HepG2 (cell line): ENCODE measurements around the gene ACSL3. TPM values are rescaled to one million over a fixed set of nuclear protein-coding genes. Genes with fewer than 3 reads are reported as not detected.

Experiments
- CBFB ChIP-seq: sonication (generic); formaldehyde crosslinking; IDR thresholded peaks from 2 replicates; pipeline ENCODE4 v1.4.0; 2020; ENCODE audit warnings: missing genetic modification reagents
- ELF3 ChIP-seq: IDR thresholded peaks from 2 replicates; pipeline ENCODE4 v1.6.1; 2016; ENCODE audit warnings: missing genetic modification reagents, missing compliant biosample characterization
- EP300 ChIP-seq, 3 experiments: sonication (generic) in 1 of 3; formaldehyde crosslinking in 1 of 3; IDR thresholded peaks; 2 replicates each; pipeline versions ENCODE4 v1.5.1 to v1.6.1; 2011 to 2020; ENCODE audit warnings: low read depth in 2 of 3, low read length in 2 of 3, borderline replicate concordance in 1 of 3, improper control_type of control experiment in 1 of 3, mild to moderate bottlenecking in 1 of 3, missing genetic modification reagents in 1 of 3, moderate library complexity in 1 of 3
- GZF1 ChIP-seq: sonication (generic); formaldehyde crosslinking; IDR thresholded peaks from 2 replicates; pipeline ENCODE4 v1.5.1; 2020; ENCODE audit warnings: mild to moderate bottlenecking, missing genetic modification reagents
- ISX ChIP-seq: sonication (generic); formaldehyde crosslinking; conservative IDR thresholded peaks from 2 replicates; pipeline ENCODE4 v1.5.0; 2020; ENCODE audit warnings: missing genetic modification reagents
- MTF2 ChIP-seq: sonication (generic); formaldehyde crosslinking; IDR thresholded peaks from 2 replicates; pipeline ENCODE4 v1.5.0; 2020; ENCODE audit warnings: missing genetic modification reagents, borderline replicate concordance
- POLR2A ChIP-seq, 2 experiments: IDR thresholded peaks; 2 replicates each; pipeline ENCODE4 v1.6.1; 2011; ENCODE audit warnings: low read depth in 2 of 2, low read length in 2 of 2, mild to moderate bottlenecking in 1 of 2, moderate library complexity in 1 of 2; ENCODE audit not compliant: insufficient read depth in 1 of 2
- RBM22 ChIP-seq: fragments of 200-400 bp; formaldehyde crosslinking; optimal IDR thresholded peaks from 2 replicates; pipeline ENCODE3; 2017; ENCODE audit warnings: mild to moderate bottlenecking, low read length, moderate library complexity
- SIN3B ChIP-seq: fragments of 150-350 bp; IDR thresholded peaks from 2 replicates; pipeline ENCODE4 v1.6.1; 2014; ENCODE audit warnings: low read length
- SOX13 ChIP-seq, 3 experiments: fragments of 450-650 bp in 1 of 3; sonication (generic) in 1 of 3; formaldehyde crosslinking in 1 of 3; IDR thresholded peaks in 2 of 3; conservative IDR thresholded peaks in 1 of 3; 2 replicates each; pipeline versions ENCODE4 v1.5.0 to v1.6.1; 2016 to 2020; ENCODE audit warnings: antibody characterized with exemption in 1 of 3, mild to moderate bottlenecking in 1 of 3, missing compliant biosample characterization in 1 of 3, missing genetic modification reagents in 1 of 3, moderate library complexity in 1 of 3
- SOX5 ChIP-seq: IDR thresholded peaks from 2 replicates; pipeline ENCODE4 v1.6.1; 2016; ENCODE audit warnings: borderline replicate concordance
- SP4 ChIP-seq: sonication (generic); formaldehyde crosslinking; IDR thresholded peaks from 2 replicates; pipeline ENCODE4 v1.8.1; 2023; ENCODE audit warnings: mild to moderate bottlenecking, missing genetic modification reagents
- SRY ChIP-seq: sonication (generic); formaldehyde crosslinking; IDR thresholded peaks from 2 replicates; pipeline ENCODE4 v1.8.0; 2022; ENCODE audit warnings: mild to moderate bottlenecking, missing genetic modification reagents
- TBX2 ChIP-seq: sonication (generic); formaldehyde crosslinking; IDR thresholded peaks from 2 replicates; pipeline ENCODE4 v1.5.0; 2020; ENCODE audit warnings: missing genetic modification reagents, mild to moderate bottlenecking, borderline replicate concordance
- THRA ChIP-seq: sonication (generic); formaldehyde crosslinking; IDR thresholded peaks from 2 replicates; pipeline ENCODE4 v1.4.0; 2020; ENCODE audit warnings: missing genetic modification reagents, borderline replicate concordance
- ZFP36 ChIP-seq: fragments of 150-350 bp; IDR thresholded peaks from 2 replicates; pipeline ENCODE4 v1.6.1; 2018; ENCODE audit warnings: borderline replicate concordance, low read length, low read depth; ENCODE audit not compliant: partially characterized antibody
- ZMYM3 ChIP-seq: sonication (generic); formaldehyde crosslinking; IDR thresholded peaks from 2 replicates; pipeline ENCODE4 v1.5.1; 2020; ENCODE audit warnings: mild to moderate bottlenecking, missing genetic modification reagents
- ZNF275 ChIP-seq: sonication (generic); formaldehyde crosslinking; IDR thresholded peaks from 2 replicates; pipeline ENCODE4 v1.8.0; 2022; ENCODE audit warnings: missing genetic modification reagents, mild to moderate bottlenecking, inconsistent platforms, borderline replicate concordance
- ZNF333 ChIP-seq: sonication (generic); formaldehyde crosslinking; IDR thresholded peaks from 2 replicates; pipeline ENCODE4 v1.4.0; 2020; ENCODE audit warnings: mild to moderate bottlenecking, missing genetic modification reagents, borderline replicate concordance
- ZNF530 ChIP-seq: sonication (generic); formaldehyde crosslinking; IDR thresholded peaks from 2 replicates; pipeline ENCODE4 v1.5.0; 2020; ENCODE audit warnings: low read depth, mild to moderate bottlenecking, missing genetic modification reagents
- ZNF550 ChIP-seq: sonication (generic); formaldehyde crosslinking; IDR thresholded peaks from 2 replicates; pipeline ENCODE4 v1.4.0; 2020; ENCODE audit warnings: mild to moderate bottlenecking, missing genetic modification reagents, borderline replicate concordance
- ZNF775 ChIP-seq: sonication (generic); formaldehyde crosslinking; IDR thresholded peaks from 2 replicates; pipeline ENCODE4 v1.4.0; 2020; ENCODE audit warnings: missing genetic modification reagents, mild to moderate bottlenecking, moderate library complexity, borderline replicate concordance
- polyA plus RNA-seq, 8 experiments: library from polyadenylated mRNA; depleted of rRNA in 3 of 8; stranded (reverse) in 7 of 8; unstranded in 1 of 8; fragments of >200 nt; fragmentation: Illumina TruSeq in 4 of 8; extraction: Trizol in 4 of 8; gene quantifications; 2 replicates each; pipeline versions ENCODE4 v1.2.1 to v1.2.3, GENCODE V29; 2011 to 2016; ENCODE audit warnings: low read depth in 4 of 8, missing spikeins in 1 of 8, mixed read lengths in 1 of 8; ENCODE audit not compliant: insufficient read depth in 1 of 8
- total RNA-seq, 5 experiments: library from RNA; depleted of rRNA; stranded (reverse); fragments of >200 nt; fragmentation: Illumina TruSeq; extraction: Trizol; gene quantifications; 2 replicates each; pipeline ENCODE4 v1.2.3, GENCODE V29; 2016; ENCODE audit warnings: low read depth in 1 of 5
- TF ChIP-seq, protein P1 (sequence below): sonication (generic); formaldehyde crosslinking; IDR thresholded peaks from 2 replicates; pipeline ENCODE4 v1.4.0; 2020; ENCODE audit warnings: mild to moderate bottlenecking, missing genetic modification reagents
- TF ChIP-seq, protein P2 (sequence below): IDR thresholded peaks from 2 replicates; pipeline ENCODE4 v1.6.1; 2012; ENCODE audit warnings: inconsistent platforms

ACSL3 gene
- total and polyA plus RNA-seq, 2 of the 13 experiments (the other 11 are each of a cell fraction or from before 2014, with no cell fraction given), result 305 to 365 TPM

DNA sequence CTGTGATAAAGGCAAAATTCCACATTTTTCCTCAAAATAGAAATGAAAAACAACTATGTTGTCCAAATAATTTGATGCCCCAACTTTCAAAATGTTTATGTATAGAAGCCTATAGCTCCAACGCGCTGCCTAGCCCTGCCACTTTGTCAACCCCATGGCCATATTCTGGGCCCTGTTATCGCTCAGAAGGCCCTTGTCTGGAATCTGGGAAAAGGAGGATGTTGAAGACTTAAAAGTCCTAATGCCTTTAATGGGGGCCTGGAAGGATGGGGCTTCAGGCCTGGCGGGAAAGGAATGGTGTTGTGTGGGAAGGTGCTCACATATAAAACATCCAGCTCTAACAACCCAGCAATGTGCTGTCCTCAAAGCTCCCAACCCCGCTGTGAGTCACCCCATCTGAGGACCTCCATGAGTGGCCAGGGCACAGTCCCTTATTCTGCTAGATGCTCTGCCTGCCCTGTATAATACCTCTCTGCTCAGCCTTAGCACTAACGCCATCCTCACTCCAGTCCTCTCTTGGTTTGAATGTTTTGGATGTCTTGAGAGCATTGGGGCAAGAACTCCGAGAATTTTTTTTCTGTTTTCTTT lies 86.0 kb downstream of the ACSL3 start (continued):
- no peak for TF ChIP-seq EP300 (IDR thresholded peaks at IDR 0.05; ENCODE audit: low read depth in 2 of 2, low read length in 2 of 2)
- no peak for TF ChIP-seq EP300 (CRISPR knock-in tag; IDR thresholded peaks at IDR 0.05; ENCODE audit: borderline replicate concordance)
- TF ChIP-seq GZF1 (CRISPR knock-in tag), result no peak
- TF ChIP-seq, protein P1, sequence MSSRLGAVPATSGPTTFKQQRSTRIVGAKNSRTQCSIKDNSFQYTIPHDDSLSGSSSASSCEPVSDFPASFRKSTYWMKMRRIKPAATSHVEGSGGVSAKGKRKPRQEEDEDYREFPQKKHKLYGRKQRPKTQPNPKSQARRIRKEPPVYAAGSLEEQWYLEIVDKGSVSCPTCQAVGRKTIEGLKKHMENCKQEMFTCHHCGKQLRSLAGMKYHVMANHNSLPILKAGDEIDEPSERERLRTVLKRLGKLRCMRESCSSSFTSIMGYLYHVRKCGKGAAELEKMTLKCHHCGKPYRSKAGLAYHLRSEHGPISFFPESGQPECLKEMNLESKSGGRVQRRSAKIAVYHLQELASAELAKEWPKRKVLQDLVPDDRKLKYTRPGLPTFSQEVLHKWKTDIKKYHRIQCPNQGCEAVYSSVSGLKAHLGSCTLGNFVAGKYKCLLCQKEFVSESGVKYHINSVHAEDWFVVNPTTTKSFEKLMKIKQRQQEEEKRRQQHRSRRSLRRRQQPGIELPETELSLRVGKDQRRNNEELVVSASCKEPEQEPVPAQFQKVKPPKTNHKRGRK (CRISPR knock-in tag), result no peak
- no peak for TF ChIP-seq ZNF550 (CRISPR knock-in tag)
- TF ChIP-seq, protein P2, sequence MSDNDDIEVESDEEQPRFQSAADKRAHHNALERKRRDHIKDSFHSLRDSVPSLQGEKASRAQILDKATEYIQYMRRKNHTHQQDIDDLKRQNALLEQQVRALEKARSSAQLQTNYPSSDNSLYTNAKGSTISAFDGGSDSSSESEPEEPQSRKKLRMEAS, result no peak
- TF ChIP-seq CBFB, result no peak
- no peak for TF ChIP-seq SRY (CRISPR knock-in tag)
- TF ChIP-seq POLR2A (IDR thresholded peaks at IDR 0.05; ENCODE audit: insufficient read depth in 1 of 2, low read depth in 2 of 2, low read length in 2 of 2), result peak in 1 of 2 experiments; percentile 53; a peak in 1 of 4 replicates
- no peak for TF ChIP-seq ZMYM3
- TF ChIP-seq SOX13 (IDR thresholded peaks at IDR 0.05), result no peak
- TF ChIP-seq SOX13 (CRISPR knock-in tag; conservative IDR thresholded peaks at IDR 0.05 in 1 of 2, IDR thresholded peaks at IDR 0.05 in 1 of 2), result 0 out of 4 replicates have a peak, but pooled peaks of 1 of the 2 experiments have one; percentile 30
- TF ChIP-seq ELF3 (CRISPR knock-in tag), result no peak
- no peak for TF ChIP-seq MTF2 (CRISPR knock-in tag)
- TF ChIP-seq SOX5 (CRISPR knock-in tag), result no peak
- TF ChIP-seq TBX2, result 0 out of 2 replicates have a peak, but pooled peaks have one; percentile 18
- no peak for TF ChIP-seq ZNF333 (CRISPR knock-in tag)
- no peak for TF ChIP-seq SP4 (CRISPR knock-in tag)
- no peak for TF ChIP-seq ZNF275
- no peak for TF ChIP-seq ZNF530
- TF ChIP-seq ZNF775 (CRISPR knock-in tag), result no peak
- TF ChIP-seq ISX (CRISPR knock-in tag), result no peak
- no peak for TF ChIP-seq THRA
- TF ChIP-seq ZFP36, result no peak
- TF ChIP-seq RBM22, result peak; percentile 100
- TF ChIP-seq SIN3B, result no peak
